BJ (cell line): ENCODE measurements around the gene RPS8. TPM values are rescaled to one million over a fixed set of nuclear protein-coding genes. Genes with fewer than 3 reads are reported as not detected.

ENCODE experiments used
- CTCF ChIA-PET: fragments of 350-600 bp; formaldehyde crosslinking; extraction: SDS; loops from one replicate; lab custom pipeline; 2021; ENCODE audit warnings: antibody characterized with exemption, inconsistent platforms; lab: Yijun Ruan, JAX
- POLR2A ChIA-PET: fragments of 300-600 bp; sonication (Branson Sonifier 250); formaldehyde crosslinking; extraction: SDS; loops from one replicate; lab custom pipeline; 2021; ENCODE audit warnings: antibody characterized with exemption; lab: Charles Lee
- DNase-seq: peaks from one replicate; pipeline ENCODE4 v3.0.0-alpha.2; 2011; ENCODE audit warnings: low read depth
- H3K27me3 ChIP-seq: 2 replicates; pipeline ENCODE4 v1.6.0; 2011; ENCODE audit warnings: low read length; ENCODE audit not compliant: control insufficient read depth, insufficient read depth
- H3K36me3 ChIP-seq: 2 replicates; pipeline ENCODE4 v1.5.1; 2011; ENCODE audit warnings: low read length; ENCODE audit not compliant: control insufficient read depth, insufficient read depth
- H3K4me3 ChIP-seq: 2 replicates; pipeline ENCODE4 v1.5.1; 2011; ENCODE audit warnings: low read depth, mild to moderate bottlenecking, control low read depth, low read length
- polyA plus RNA-seq: library from polyadenylated mRNA; depleted of rRNA; stranded (reverse); fragments of >200 nt; gene quantifications from 2 replicates; pipeline ENCODE4 v1.2.3, GENCODE V29; 2011
- TF ChIP-seq, protein P1 (sequence below): IDR thresholded peaks from 2 replicates; pipeline ENCODE4 v1.5.1; 2011; ENCODE audit warnings: low read depth, mild to moderate bottlenecking, control low read depth, inconsistent platforms, low read length, moderate library complexity; ENCODE audit not compliant: insufficient read depth

The RPS8 gene
- polyA plus RNA-seq, 1 experiment, result 3,306 TPM

- POLR2A ChIA-PET, result no interaction called here
- TF ChIP-seq, protein P1, sequence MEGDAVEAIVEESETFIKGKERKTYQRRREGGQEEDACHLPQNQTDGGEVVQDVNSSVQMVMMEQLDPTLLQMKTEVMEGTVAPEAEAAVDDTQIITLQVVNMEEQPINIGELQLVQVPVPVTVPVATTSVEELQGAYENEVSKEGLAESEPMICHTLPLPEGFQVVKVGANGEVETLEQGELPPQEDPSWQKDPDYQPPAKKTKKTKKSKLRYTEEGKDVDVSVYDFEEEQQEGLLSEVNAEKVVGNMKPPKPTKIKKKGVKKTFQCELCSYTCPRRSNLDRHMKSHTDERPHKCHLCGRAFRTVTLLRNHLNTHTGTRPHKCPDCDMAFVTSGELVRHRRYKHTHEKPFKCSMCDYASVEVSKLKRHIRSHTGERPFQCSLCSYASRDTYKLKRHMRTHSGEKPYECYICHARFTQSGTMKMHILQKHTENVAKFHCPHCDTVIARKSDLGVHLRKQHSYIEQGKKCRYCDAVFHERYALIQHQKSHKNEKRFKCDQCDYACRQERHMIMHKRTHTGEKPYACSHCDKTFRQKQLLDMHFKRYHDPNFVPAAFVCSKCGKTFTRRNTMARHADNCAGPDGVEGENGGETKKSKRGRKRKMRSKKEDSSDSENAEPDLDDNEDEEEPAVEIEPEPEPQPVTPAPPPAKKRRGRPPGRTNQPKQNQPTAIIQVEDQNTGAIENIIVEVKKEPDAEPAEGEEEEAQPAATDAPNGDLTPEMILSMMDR, result no peak
- CTCF ChIA-PET, result interaction anchor here (0.6 to 0.7 kb wide), 2 partner anchors 8 to 73 kb away, joined by 3 read pairs; no protein-coding TSS in a partner anchor
- Histone ChIP-seq H3K36me3 (peaks cover 37% of the 10 kb centered on the region), H3K4me3 (peak overlapping the region; percentile 77), H3K27me3 (no peaks in the 10 kb centered on the region)
- no peak for DNase-seq
Observed at GRCh38 chr1:44802306-44803061, 27.1 kb downstream of the RPS8 start.

DNA sequence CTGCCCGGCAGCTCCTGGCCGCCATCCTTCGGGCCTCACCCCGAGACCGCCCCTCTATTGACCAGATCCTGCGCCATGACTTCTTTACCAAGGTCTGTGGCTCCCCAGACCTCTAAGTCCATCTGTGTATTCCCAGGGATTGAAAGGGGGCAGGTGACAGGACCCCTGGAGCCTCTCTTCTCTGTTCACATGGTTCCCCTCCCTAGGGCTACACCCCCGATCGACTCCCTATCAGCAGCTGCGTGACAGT, 27.6 kb downstream of the RPS8 start:
- CTCF ChIA-PET, result interaction anchor here (0.6 to 0.7 kb wide), 2 partner anchors 9 to 74 kb away, joined by 3 read pairs; no protein-coding TSS in a partner anchor
- DNase-seq, result no peak
- TF ChIP-seq, protein P1, result no peak
- POLR2A ChIA-PET, result no interaction called here
- Histone ChIP-seq H3K27me3 (no peaks in the 10 kb centered on the region), H3K4me3 (no peak overlapping the region), H3K36me3 (peaks cover 37% of the 10 kb centered on the region)

DNA sequence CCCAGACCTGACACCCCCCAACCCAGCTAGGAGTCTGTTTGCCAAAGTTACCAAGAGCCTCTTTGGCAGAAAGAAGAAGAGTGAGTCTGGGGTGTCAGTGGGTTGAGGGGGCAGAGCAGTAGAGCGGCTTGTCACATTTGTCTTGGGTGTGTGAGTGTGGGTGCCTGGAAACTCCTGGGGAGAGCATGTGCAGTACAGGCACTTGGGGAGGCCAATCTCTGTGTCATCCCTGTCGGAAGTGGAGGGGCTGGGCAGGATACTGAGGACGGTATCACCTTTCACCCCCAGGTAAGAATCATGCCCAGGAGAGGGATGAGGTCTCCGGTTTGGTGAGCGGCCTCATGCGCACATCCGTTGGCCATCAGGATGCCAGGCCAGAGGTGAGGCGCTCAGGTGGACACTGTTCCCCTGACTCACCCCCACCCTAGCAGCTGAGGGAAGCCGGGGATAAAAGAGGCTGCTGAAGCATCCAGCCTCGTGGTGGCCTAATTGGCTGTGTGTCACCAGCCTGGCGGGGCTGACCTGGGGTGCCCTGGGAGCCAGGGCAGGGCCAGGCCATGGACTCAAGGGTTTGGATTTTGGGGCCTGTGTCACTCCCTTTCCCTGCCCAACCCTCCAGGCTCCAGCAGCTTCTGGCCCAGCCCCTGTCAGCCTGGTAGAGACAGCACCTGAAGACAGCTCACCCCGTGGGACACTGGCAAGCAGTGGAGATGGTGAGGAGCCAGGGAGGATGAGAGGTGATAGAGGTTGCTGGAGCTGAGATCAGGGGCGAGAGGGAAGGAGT, 28.2 kb downstream of the RPS8 start:
- no peak for DNase-seq
- H3K36me3 ChIP-seq, result peaks cover 37% of the 10 kb centered on the region
- CTCF ChIA-PET, result no interaction called here
- no peak overlapping the region for H3K4me3 ChIP-seq
- H3K27me3 ChIP-seq, result no peaks in the 10 kb centered on the region
- TF ChIP-seq, protein P1, result no peak
- POLR2A ChIA-PET, result no interaction called here

DNA sequence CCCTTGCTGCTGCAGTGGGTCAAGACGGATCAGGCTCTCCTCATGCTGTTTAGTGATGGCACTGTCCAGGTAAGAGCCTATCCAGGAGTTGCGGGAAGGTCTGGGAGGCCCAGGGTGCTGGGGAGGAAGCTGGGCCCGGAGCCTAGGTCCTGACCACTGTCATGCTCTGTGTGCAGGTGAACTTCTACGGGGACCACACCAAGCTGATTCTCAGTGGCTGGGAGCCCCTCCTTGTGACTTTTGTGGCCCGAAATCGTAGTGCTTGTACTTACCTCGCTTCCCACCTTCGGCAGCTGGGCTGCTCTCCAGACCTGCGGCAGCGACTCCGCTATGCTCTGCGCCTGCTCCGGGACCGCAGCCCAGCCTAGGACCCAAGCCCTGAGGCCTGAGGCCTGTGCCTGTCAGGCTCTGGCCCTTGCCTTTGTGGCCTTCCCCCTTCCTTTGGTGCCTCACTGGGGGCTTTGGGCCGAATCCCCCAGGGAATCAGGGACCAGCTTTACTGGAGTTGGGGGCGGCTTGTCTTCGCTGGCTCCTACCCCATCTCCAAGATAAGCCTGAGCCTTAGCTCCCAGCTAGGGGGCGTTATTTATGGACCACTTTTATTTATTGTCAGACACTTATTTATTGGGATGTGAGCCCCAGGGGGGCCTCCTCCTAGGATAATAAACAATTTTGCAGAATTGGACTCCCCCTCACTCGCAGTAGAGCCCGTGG, 30.1 kb downstream of the RPS8 start:
- no peak for DNase-seq
- H3K27me3 ChIP-seq, result no peaks in the 10 kb centered on the region
- no peak overlapping the region for H3K4me3 ChIP-seq
- CTCF ChIA-PET, result interaction anchor here (1.3 kb wide), 1 partner anchor 14 kb away, joined by 7 read pairs; no protein-coding TSS in a partner anchor
- POLR2A ChIA-PET, result no interaction called here
- peaks cover 37% of the 10 kb centered on the region for H3K36me3 ChIP-seq
- TF ChIP-seq, protein P1, result 0 out of 2 replicates have a peak, but pooled peaks have one; percentile 3
